GM12891 (cell line): ENCODE data around the gene SH2D1A.

Experiments used
- DNase-seq: peaks from one replicate; pipeline ENCODE4 v3.0.0; 2011; ENCODE audit warnings: low spot score; ENCODE audit not compliant: insufficient read length
- FAIRE-seq: peaks from 2 replicates; lab custom pipeline; 2011; peaks lifted over from hg19 to GRCh38; lab: Jason Lieb, UNC
- PAX5 ChIP-seq: IDR thresholded peaks from 2 replicates; pipeline ENCODE4 v1.6.1; 2011; ENCODE audit warnings: low read length, moderate library complexity, mild to moderate bottlenecking; ENCODE audit not compliant: insufficient read depth, severe bottlenecking
- POLR2A ChIP-seq: IDR thresholded peaks from 2 replicates; pipeline ENCODE4 v1.6.1; 2011; ENCODE audit warnings: low read depth, low read length, control low read depth
- POLR2AphosphoS5 ChIP-seq: IDR thresholded peaks from 2 replicates; pipeline ENCODE4 v1.6.1; 2011; ENCODE audit warnings: low read depth, low read length, control low read depth
- POU2F2 ChIP-seq: IDR thresholded peaks from 2 replicates; pipeline ENCODE4 v1.6.1; 2011; ENCODE audit warnings: low read depth, mild to moderate bottlenecking, control low read depth, low read length, moderate library complexity
- SPI1 ChIP-seq: IDR thresholded peaks from 2 replicates; pipeline ENCODE4 v1.6.1; 2011; ENCODE audit warnings: low read depth, low read length, control low read depth
- TAF1 ChIP-seq: IDR thresholded peaks from 2 replicates; pipeline ENCODE4 v1.6.1; 2011; ENCODE audit warnings: low read depth, low read length, control low read depth

Gene SH2D1A

DNA sequence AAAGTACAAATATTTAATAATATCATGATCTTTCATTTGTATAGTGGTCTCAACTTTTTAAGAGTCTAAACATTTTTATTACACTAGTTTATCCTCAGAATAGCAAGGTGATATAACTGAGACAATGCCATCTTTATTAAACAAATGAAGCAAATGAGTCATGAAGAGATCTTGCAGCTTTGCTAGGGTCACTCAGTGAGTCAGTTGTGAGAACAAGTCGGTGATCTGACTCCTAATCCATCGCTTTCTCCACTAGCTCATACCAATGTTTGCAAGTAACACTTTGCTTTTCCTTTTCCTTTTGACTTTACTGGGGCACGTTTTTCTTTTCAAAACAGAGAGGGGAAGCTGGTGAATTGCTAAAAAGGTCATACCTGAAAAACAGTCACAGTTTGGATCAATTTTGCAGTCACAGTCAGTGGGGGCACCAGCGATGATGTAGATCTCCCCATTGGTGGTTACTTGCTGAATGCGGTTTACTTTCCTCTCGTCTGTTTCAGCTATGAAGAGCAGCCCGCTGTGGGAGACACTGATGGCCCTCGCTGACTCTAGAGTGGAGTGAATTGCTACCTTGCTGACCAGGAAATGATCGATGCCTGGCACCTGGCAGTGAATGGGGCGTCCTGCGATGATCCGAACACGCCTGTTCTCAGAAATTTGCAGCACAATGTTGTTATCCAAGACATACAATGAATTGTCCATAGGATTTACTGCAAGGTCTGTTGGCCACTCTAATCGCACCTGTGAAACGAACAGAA is 75.7 kb downstream of the SH2D1A start:
- FAIRE-seq (no peak), DNase-seq (no peak)
- TF ChIP-seq SPI1 (no peak), POLR2A (no peak), POU2F2 (no peak), TAF1 (no peak), PAX5 (no peak), POLR2AphosphoS5 (no peak)
